GM18909 (cell line): ENCODE data around the gene FKBP14.

ENCODE experiments used
- ATAC-seq: cut with Tn5 transposase; IDR thresholded peaks from one replicate; pipeline ENCODE4 v1.9.1; 2021; ENCODE audit warnings: mild to moderate bottlenecking; ENCODE audit not compliant: unreplicated experiment, poor library complexity

FKBP14 gene

DNA sequence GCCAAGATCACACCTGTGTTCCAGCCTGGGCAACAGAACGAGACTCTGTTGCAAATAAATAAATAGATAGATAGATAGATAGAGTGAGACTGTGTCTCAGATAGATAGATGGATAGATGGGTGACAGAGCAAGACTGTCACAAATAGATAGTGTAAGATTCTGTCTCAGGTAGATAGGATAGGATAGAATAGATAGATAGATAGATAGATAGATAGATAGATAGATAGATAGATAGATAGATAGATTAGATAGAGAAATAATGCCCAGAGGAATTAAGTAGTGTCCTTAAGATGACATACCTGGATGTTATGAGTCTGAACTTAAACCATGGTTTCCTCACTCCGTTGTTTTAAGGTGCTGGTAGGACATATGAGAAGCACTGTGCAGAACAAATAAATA lies 9.7 kb upstream of the FKBP14 start:
- no peak for ATAC-seq

DNA sequence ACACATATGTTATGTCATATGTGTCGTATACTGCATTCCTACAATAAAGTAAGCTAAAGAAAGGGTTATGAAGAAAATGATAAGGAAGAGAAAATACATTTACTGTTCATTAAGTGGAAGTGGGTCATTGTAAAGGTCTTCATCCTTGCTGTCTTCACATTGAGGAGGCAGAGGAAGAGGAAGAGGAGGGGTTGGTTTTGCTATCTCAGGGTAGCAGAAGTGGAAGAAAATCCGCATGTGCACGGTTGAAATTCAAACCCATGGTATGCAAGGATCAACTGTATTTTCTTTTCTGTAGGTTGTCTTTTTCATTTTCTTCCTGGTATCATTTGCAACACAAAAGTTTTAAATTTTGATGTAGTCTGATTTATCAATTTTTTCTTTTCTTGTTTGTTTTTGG lies 8.0 kb upstream of the FKBP14 start:
- ATAC-seq: no peak

- ATAC-seq: no peak
Observed at GRCh38 chr7:30032310-30033125, 6.0 kb upstream of the FKBP14 start.

- ATAC-seq: no peak
Observed at GRCh38 chr7:30029696-30030095, 3.2 kb upstream of the FKBP14 start.

- ATAC-seq: peak; percentile 18
Observed at GRCh38 chr7:30028749-30029635, 2.5 kb upstream of the FKBP14 start.

- peak; percentile 53 for ATAC-seq
Observed at GRCh38 chr7:30028216-30028748, 1.8 kb upstream of the FKBP14 start, which contains the start of gene PLEKHA8. Gene PLEKHA8, plus strand, starts transcription at chr7:30028412. Its CDS starts 351 bp downstream, at chr7:30028763.

DNA sequence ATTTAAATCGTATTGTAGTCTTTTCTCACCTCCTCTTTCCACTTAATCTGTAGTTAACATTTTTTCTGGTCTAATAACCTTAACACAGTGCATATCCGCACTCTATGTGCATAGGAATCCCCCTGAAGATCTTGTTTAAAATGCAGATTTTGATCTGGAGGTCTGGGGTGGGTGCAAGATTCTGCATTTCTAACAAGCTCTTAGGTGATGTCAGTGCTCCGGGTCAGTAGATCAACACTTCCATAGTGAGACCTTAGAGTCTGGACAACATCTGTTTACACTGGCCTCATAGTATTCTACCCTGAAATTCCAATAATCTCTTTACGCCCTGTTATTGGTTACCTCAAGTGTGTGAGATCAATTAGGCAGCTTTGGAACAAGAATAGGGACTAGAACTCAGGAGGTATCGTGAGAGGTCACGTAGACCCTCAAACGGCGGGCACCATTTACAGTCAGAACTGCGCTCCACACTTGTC lies 1.3 kb upstream of the FKBP14 start:
- peak; percentile 7 for ATAC-seq

- peak; percentile 31 for ATAC-seq
Observed at GRCh38 chr7:30027065-30027456, 559 bp upstream of the FKBP14 start.

- no peak for ATAC-seq
Observed at GRCh38 chr7:30023524-30023923, 3.0 kb downstream of the FKBP14 start.

- no peak for ATAC-seq
Observed at GRCh38 chr7:30022991-30023390, 3.5 kb downstream of the FKBP14 start.

DNA sequence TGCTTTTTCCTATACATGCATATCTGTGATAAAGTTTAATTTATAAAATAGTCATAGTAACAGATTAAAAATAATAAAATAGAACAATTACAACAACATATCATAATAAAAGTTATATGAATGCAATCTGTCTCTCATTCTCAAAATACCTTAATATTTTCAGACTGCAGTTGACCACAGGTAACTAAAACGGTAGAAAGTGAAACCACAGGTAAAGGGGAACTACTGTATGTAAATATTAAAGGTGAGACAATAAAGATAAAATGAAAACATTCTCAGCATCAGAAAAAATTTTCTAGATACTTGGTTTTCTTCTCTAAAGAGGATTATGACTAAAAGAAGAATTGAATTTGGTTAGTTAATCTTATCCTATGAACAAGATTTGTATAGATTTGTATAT lies 6.0 kb downstream of the FKBP14 start:
- no peak for ATAC-seq

- no peak for ATAC-seq
Observed at GRCh38 chr7:30019960-30020359, 6.5 kb downstream of the FKBP14 start.

DNA sequence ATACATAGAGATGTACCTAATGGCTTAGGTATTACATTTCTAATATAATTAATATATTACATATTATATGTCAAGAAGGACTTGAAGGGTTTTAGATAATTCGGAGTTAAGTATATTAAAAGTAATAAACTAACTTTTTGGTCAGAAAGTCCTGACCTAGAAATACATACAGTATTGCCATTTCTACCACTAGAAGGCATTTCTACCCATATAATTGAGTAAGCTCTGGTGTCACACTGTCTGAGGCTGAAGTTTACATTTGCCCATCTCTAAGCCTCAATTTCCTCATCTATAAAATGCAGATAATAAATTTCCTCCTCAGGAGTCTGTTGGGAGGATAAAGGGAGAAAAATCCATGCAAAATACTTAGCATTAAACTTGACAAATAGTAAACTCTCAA lies 7.1 kb downstream of the FKBP14 start:
- no peak for ATAC-seq

GRCh38 chr7:30018451-30018850 lies 8.1 kb downstream of the FKBP14 start:
- ATAC-seq: no peak

GRCh38 chr7:30012757-30013156 lies 13.7 kb downstream of the FKBP14 start:
- no peak for ATAC-seq

DNA sequence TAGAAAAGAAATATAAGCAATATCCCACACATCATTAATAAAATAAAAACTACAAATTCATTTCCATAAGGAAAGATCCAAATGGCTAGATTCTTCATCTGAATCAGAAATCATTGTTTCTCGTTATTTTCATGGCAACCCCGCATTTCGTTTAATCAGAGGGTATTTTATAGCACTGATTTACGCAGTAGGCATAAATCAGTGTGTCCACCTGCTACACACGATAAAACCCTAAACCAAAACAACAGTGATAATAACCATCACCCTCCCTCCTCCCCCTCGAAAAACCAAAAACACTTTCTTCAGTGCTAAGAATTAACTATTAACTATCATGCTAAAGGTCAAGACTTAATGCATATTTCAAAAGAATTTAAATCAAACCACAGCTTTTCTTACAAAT lies 16.5 kb downstream of the FKBP14 start:
- ATAC-seq: no peak

GRCh38 chr7:30005464-30005863 lies 21.0 kb downstream of the FKBP14 start:
- ATAC-seq: no peak

DNA sequence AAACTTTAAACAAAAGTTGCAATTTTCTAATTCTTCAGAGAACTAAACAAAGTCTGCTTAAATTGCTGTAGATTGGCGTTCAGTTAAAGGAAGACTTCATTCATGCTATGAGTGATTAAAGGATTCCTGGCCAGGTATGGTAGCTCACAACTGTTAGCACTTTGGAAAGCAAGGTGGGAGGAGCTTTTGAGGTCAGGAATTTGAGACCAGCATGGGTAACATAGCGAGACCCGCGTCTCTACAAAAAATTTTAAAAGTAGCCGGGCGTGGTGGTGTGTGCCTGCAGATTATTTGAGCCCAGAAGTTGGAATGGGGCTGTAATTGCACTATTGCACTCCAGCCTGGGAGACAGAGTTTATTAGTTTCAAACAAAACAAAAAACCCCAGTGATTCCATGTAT lies 23.4 kb downstream of the FKBP14 start:
- no peak for ATAC-seq

GRCh38 chr7:30001998-30002397 lies 24.5 kb downstream of the FKBP14 start:
- no peak for ATAC-seq

DNA sequence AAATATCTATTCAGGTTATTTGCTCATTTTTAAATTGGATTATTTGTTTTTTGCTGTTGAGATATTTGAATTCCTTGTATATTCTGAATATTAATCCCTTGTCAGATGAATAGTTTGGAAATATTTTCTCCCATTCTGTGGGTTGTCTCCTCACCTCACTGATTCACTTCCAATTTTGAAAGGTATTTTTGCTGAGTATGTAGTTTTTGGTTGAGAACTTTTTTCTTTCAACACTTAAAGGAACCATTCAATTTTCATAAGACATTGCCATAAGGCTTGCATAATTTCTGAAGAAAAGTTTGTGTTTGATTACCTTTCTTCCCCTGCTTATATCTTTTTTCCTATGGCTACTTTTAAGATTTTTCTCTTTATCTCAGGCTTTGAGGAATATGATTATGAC lies 28.0 kb downstream of the FKBP14 start:
- no peak for ATAC-seq

DNA sequence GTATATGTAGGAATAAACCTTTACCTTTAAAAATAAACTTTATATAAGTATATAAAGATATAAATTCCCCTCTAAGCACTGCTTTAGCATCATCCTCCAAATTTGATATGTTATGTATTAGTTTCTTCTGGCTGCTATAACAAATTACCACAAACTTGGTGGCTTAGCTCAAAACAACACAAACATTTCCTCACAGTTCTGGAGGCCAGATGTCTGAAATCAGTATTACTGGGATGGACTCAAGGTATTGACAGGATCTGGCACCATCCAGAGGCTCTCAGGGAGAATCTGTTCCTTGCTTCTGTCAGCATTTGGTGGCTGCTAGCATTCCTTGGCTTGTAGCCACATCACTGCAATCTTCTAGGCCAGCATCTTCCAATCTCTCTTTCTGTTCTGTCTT lies 30.2 kb downstream of the FKBP14 start:
- no peak for ATAC-seq
